ENCODE measurements around the gene MYH11.
A peak's percentile ranks its signal among the peaks of the same experiment; 100 is the strongest.
"Not testable (repeated sequence)": the region's sequence is repeated elsewhere in the genome, so short reads cannot be mapped to it uniquely, and the experiment has no call there.

MYH11 gene

DNA sequence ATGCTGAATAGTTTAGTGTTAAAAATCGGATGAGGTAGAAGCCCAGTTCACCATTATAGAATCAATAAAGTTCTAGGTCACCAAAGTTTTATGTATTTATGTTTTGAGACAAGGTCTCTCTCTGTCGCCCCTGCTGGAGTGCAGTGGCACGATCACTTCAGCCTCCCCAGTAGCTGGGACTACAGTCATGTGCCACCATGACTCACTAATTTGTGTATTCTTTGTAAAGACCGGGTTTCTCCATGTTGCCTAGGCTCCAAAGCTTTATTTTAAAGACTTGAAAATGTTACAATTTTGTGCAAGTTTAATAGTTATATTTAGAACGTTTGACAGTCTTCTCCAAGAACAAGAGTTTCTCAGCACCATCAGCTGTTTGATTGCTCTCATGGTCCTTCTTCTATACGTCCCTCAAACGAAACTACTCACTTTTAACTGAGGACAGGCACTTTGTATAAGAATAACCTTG lies 174.7 kb downstream of the MYH11 start:
- Histone ChIP-seq H3K27ac (no peak overlapping the region), H3K36me3 (ENCODE audit: control insufficient read depth, insufficient read depth, low read length) (no peaks in the 10 kb centered on the region), H3K27me3 (ENCODE audit: control insufficient read depth, insufficient read depth, low read length) (no peaks in the 10 kb centered on the region), H2AFZ (no peak overlapping the region), H3K79me2 (no peaks in the 10 kb centered on the region), H3K9me3 (ENCODE audit: control insufficient read depth, low read length) (no peaks in the 10 kb centered on the region), H3K9ac (no peak overlapping the region), H3K4me3 (ENCODE audit: low read depth, low read length) (no peak overlapping the region), H3K4me2 (ENCODE audit: low read length) (no peak overlapping the region), H3K4me1 (no peaks in the 10 kb centered on the region)
- TF ChIP-seq CTCF (IDR thresholded peaks at IDR 0.05) = peak; percentile 30

DNA sequence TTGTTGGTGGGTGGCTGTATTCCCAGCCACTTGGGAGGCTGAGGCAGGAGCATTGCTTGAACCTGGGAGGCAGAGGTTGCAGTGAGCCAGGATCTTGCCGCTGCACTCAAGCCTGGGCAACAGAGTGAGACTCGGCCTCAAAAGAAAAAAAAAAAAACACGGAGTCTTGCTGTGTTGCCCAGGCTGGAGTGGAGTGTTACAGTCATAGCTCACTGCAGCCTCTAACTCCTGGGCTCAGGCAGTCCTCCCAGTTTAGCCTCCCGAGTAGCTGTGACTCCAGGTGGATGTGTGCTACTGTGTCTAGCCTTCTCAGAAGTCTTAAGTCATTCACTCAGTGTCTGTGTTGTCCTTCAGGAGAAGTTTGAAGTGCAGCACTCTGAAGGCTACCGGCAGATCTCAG lies 179.4 kb downstream of the MYH11 start:
- Histone ChIP-seq H3K27me3 (ENCODE audit: control insufficient read depth, insufficient read depth, low read length) (no peaks in the 10 kb centered on the region), H3K4me1 (no peaks in the 10 kb centered on the region), H3K27ac (no peak overlapping the region), H3K4me3 (ENCODE audit: low read depth, low read length) (no peak overlapping the region), H3K4me2 (ENCODE audit: low read length) (no peak overlapping the region), H3K9ac (no peak overlapping the region), H3K79me2 (no peaks in the 10 kb centered on the region), H3K36me3 (ENCODE audit: control insufficient read depth, insufficient read depth, low read length) (no peaks in the 10 kb centered on the region), H2AFZ (no peak overlapping the region), H3K9me3 (ENCODE audit: control insufficient read depth, low read length) (no peaks in the 10 kb centered on the region)
- TF ChIP-seq CTCF (IDR thresholded peaks at IDR 0.05) = no peak

DNA sequence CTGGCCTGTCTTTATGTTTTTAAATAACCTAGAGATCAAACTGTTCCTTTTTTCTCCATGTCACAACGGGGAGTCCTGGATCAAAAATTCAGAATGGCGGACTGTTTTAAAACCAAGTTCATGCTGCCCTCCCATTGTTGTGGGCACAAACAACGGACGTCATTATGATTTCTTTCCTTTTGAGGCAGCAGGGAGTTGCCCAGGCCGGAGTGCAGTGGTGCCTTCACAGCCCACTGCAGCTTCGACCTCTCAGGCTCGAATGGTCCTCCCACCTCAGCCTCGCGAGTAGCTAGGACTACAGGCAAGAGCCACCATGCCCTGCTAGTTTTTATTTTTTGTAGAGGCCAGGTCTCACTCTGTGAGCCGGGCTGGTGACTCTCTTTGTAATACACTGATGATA lies 180.3 kb downstream of the MYH11 start:
- Histone ChIP-seq H2AFZ (no peak overlapping the region), H3K4me3 (ENCODE audit: low read depth, low read length) (no peak overlapping the region), H3K79me2 (no peaks in the 10 kb centered on the region), H3K27ac (no peak overlapping the region), H3K4me1 (no peaks in the 10 kb centered on the region), H3K4me2 (ENCODE audit: low read length) (no peak overlapping the region), H3K9me3 (ENCODE audit: control insufficient read depth, low read length) (no peaks in the 10 kb centered on the region), H3K36me3 (ENCODE audit: control insufficient read depth, insufficient read depth, low read length) (no peaks in the 10 kb centered on the region), H3K27me3 (ENCODE audit: control insufficient read depth, insufficient read depth, low read length) (no peaks in the 10 kb centered on the region), H3K9ac (no peak overlapping the region)
- TF ChIP-seq CTCF (IDR thresholded peaks at IDR 0.05) = no peak

- no peaks in the 10 kb centered on the region for H3K79me2 ChIP-seq
- no peak overlapping the region for H3K4me3 ChIP-seq (ENCODE audit: low read depth, low read length)
- no peak overlapping the region for H3K4me2 ChIP-seq (ENCODE audit: low read length)
- H3K4me1 ChIP-seq = no peaks in the 10 kb centered on the region
- H3K27me3 ChIP-seq (ENCODE audit: control insufficient read depth, insufficient read depth, low read length) = no peaks in the 10 kb centered on the region
- H3K9ac ChIP-seq = no peak overlapping the region
- H3K27ac ChIP-seq = no peak overlapping the region
- no peaks in the 10 kb centered on the region for H3K9me3 ChIP-seq (ENCODE audit: control insufficient read depth, low read length)
- no peak overlapping the region for H2AFZ ChIP-seq
- no peaks in the 10 kb centered on the region for H3K36me3 ChIP-seq (ENCODE audit: control insufficient read depth, insufficient read depth, low read length)
- no peak for TF ChIP-seq CTCF (IDR thresholded peaks at IDR 0.05)
These were observed 182.3 kb downstream of the MYH11 start for GRCh38 chr16:15674571-15674970.

DNA sequence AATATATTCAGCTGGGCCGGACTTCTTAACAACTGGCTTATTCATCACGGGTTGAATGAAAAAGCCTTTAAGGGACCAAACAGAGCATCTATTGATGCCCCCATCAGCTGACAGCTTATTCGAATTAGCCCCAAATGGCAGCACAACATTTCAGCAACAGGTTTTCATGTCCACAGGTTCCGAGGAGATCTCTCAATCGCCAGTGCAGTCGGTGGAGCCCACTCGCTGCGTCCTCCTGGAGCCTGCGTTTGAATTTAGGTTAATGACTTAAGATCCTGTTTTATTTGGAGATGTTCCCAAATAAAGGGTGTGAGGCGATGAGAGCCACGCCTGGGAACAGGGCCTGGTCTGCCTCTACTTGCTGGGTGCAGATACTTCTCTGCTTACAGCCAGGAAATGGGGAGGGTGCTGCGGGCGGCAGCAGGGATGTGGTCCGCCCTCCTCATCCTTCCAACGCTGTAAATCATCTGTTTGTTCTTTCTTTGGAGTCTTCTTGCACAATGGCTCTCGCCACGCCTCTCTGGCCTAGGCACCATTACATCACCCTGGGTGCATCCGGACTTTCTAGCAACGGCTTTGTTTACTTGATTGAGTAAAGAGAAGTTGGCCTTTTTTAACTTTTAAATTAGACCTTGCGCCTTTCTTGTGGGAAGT lies 184.2 kb downstream of the MYH11 start:
- Histone ChIP-seq H3K27me3 (ENCODE audit: control insufficient read depth, insufficient read depth, low read length) (no peaks in the 10 kb centered on the region), H3K27ac (peak overlapping the region; percentile 71), H3K4me1 (no peaks in the 10 kb centered on the region), H3K36me3 (ENCODE audit: control insufficient read depth, insufficient read depth, low read length) (no peaks in the 10 kb centered on the region), H3K9me3 (ENCODE audit: control insufficient read depth, low read length) (no peaks in the 10 kb centered on the region), H3K4me3 (ENCODE audit: low read depth, low read length) (no peak overlapping the region), H3K79me2 (no peaks in the 10 kb centered on the region), H3K4me2 (ENCODE audit: low read length) (no peak overlapping the region), H2AFZ (no peak overlapping the region), H3K9ac (no peak overlapping the region)
- no peak for TF ChIP-seq CTCF (IDR thresholded peaks at IDR 0.05)

- not testable (repeated sequence) for H3K36me3 ChIP-seq (ENCODE audit: control insufficient read depth, insufficient read depth, low read length)
- H3K27ac ChIP-seq = peak overlapping the region; percentile 68
These were observed 184.7 kb downstream of the MYH11 start for GRCh38 chr16:15672127-15672513.

More at GRCh38 chr16:15672127-15672513, 184.7 kb downstream of the MYH11 start:
- H3K9ac ChIP-seq; H3K9me3 ChIP-seq (ENCODE audit: control insufficient read depth, low read length); H2AFZ ChIP-seq; H3K79me2 ChIP-seq; H3K4me3 ChIP-seq (ENCODE audit: low read depth, low read length); H3K4me2 ChIP-seq (ENCODE audit: low read length); H3K27me3 ChIP-seq (ENCODE audit: control insufficient read depth, insufficient read depth, low read length); H3K4me1 ChIP-seq: not testable (repeated sequence)
